DMS153 (cell line): Measurements from ENCODE around the gene TRIM67.
"Not testable (repeated sequence)": the region's sequence is repeated elsewhere in the genome, so short reads cannot be mapped to it uniquely, and the experiment has no call there.

Experiments used
- DNase-seq: peaks from one replicate; lab custom pipeline; 2025; lab: John Stamatoyannopoulos, UW

Gene TRIM67

DNA sequence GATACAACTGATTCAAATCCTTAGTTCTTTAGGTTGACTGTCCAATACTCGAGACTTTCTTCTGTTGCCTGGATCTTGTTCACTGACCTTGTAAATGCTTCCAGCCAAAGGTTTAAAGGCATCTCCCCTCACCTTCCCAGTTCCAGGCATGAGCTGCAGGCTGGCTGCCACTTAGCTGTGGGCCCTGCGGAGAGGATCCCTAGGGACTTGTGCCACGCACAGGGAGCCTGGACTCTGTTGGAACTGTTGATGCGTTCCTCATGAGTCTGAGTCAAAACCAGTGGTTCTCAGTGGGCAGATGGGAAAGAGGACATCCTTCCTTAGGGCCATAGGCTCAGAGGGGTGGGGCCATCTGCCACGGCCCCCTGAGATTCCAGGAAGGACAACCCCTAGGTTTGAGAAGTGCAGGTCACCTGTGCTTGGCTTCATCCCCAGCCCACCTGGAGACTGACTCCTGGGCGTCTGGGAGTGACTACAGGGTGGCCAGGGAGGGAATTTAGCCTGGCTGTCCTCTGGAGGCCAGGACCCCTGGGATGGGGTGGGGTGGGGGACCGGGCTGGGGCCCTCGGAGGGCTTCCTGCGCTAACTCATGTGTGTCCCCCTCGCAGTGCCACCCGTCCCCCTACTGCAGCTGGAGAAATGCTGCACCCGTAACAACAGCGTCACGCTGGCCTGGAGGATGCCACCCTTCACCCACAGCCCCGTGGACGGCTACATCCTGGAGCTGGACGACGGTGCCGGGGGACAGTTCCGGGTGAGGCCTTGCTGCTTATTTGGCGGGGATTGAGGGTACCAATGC lies 41.6 kb downstream of the TRIM67 start:
- no peak for DNase-seq

- DNase-seq, result no peak
These were observed 45.0 kb downstream of the TRIM67 start for GRCh38 chr1:231206856-231207255.

- DNase-seq, result no peak
These were observed 45.6 kb downstream of the TRIM67 start for GRCh38 chr1:231207437-231207836.

- DNase-seq, result no peak
These were observed 47.1 kb downstream of the TRIM67 start for GRCh38 chr1:231208980-231209379.

GRCh38 chr1:231209531-231209930 lies 47.7 kb downstream of the TRIM67 start:
- no peak for DNase-seq

DNA sequence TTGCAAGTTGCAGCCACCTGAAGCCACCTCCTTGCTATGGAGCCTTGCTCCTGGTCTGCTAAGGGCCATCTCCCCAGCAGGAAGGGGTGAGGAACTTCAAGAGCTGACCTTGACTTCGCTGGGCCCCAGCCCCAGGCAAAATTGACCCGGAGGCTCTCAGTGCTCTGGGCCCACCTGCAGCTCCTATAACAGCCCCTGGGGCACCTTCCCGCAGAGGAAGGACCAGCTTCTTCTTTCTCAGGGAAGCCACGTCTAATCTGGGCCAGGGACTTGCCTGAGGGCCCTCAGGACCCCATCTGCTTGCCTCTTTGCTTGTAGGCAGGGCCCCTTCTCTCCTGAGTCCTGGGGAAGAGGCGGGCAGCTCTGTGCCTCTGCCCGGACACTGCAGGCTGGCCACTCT lies 48.3 kb downstream of the TRIM67 start:
- no peak for DNase-seq

DNA sequence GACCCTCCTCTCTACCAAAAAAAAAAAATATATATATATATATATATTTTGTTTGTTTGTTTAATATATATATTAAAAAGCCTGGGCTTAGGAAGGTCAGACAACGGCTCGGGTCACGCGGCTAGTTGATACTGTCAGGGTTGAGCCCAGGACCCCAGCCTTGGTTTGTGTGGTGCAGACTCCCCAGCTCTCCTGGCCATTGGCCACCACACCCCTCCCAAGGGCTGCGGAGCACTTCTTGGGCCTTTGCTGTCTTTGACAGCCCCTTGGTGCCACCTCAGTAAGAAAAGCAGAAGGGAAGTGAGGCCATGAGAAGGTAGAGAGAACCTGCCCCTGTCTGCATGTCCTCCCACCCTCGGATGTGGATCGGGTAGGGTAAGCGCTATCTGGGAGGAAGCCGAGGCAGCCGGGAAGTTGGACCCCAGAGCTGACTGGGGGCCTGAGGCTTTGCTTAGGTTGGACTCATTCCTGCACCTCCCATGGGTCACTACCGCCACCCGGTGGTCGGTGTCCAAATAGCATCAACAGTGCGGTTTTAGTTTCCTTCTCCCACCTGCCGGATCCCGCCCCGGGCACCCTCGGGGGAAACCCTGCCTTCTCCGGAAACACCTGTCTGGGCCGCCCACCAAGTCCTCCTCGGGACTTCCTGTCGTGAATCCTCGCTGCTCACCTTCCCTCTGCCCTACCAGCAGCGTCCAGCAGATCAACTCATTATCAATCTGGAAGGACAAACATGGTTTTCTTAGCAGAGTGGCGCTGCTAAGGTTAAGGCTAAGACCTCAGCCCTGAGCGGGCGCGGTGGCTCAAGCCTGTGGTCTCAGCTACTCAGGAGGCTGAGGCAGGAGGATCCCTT lies 49.4 kb downstream of the TRIM67 start:
- peak; percentile 88 for DNase-seq

DNA sequence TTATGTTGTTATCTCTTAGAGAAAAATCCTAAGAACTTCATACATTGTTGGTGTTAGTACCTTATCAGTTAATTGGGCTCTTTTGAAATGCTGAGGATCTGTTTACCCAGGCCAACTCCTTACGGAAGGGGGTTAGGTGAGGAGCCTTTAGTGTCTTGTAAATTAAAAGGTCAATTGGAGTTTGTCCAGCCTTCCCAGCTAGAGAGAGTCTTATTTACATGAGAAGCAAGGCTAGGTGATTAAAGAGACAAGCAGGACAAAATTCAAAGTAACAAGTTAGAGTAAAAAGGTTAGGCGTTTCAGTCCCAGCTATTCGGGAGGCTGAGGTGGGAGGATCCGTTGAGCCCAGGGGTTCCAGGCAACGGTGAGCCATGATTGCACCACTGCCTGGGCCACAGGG lies 50.4 kb downstream of the TRIM67 start:
- DNase-seq, result not testable (repeated sequence)

- DNase-seq, result no peak
These were observed 52.1 kb downstream of the TRIM67 start for GRCh38 chr1:231213831-231214573.

GRCh38 chr1:231214918-231215680 lies 53.2 kb downstream of the TRIM67 start:
- DNase-seq, result no peak

GRCh38 chr1:231215681-231216385 lies 54.0 kb downstream of the TRIM67 start:
- no peak for DNase-seq

DNA sequence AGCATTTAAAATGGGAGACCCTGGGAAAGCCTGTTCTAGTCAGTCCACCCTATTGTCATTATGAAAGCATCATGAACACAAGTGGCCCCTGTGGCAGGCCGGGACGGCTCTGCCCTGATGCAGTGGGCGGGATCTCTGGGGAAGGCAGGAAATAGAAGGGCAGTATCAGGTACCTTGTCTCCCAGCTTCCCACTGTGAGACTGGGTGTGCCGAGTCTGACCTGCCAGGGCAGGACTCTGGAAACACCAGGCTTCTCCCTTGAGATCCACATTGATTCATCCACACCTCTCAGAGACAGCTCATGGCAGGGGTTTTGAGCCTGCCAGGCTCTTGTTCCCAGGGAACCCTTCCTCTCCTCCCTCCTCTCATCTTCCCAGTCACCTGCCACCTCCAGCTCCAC lies 54.6 kb downstream of the TRIM67 start:
- peak; percentile 90 for DNase-seq

DNA sequence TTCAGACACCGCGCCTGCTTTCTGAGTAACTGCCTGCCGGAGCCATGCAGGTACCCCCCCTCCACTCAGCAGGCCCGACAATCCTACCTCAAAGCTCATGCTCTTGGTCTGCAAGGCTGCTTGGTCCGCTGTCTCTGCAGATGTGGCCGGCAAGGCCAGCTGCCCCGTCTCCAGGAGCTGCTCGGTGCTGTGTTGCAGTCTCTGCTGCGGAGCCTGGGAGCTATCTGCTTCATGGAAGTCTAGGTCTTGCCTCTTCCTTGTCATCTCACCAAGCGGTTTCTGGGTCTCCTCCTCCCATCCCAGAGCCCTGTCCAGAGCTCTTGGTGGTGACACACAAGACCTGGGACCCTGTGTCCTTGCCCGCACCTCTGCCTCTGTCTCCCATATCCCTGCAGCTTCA lies 55.2 kb downstream of the TRIM67 start:
- DNase-seq, result no peak

DNA sequence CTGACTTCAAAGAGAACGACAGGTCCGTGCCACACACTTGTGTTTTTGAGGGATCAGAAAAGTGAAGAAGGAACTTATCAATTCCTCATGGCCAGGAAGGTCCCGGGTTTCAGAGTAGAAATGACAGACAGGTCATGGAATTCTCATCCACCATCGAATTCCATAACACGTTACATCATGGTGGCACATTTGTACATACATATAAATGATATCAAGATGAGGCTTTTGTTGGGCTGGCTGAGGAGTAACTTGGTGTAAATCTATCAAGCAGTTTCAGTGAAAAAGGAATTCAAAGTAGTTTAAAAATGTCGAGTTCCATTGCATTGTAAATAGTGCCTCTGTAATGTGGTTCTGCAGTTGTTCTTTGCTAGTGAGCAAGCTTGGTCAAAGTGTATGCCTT lies 56.2 kb downstream of the TRIM67 start:
- no peak for DNase-seq

GRCh38 chr1:231219422-231220401 lies 57.9 kb downstream of the TRIM67 start:
- no peak for DNase-seq

- no peak for DNase-seq
These were observed 58.9 kb downstream of the TRIM67 start for GRCh38 chr1:231220801-231221200.

DNA sequence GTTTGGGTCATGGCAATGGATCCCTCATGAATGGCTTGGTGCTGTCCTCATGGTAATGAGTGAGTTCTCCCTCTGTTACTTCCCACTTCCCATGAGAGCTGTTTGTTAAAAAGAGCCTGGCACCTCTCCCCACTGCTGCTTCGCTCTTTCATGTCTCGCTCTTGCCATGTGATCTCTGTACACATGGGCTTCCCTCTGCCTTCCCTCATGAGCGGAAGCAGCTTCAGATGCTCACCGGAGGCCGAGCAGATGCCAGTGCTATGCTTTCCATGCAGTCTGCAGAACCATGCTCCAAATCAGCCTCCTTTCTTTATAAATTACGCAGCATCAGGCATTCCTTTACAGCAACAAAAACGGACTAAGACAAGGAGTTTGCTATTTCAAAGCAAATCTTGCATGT lies 64.3 kb downstream of the TRIM67 start:
- DNase-seq, result no peak

DNA sequence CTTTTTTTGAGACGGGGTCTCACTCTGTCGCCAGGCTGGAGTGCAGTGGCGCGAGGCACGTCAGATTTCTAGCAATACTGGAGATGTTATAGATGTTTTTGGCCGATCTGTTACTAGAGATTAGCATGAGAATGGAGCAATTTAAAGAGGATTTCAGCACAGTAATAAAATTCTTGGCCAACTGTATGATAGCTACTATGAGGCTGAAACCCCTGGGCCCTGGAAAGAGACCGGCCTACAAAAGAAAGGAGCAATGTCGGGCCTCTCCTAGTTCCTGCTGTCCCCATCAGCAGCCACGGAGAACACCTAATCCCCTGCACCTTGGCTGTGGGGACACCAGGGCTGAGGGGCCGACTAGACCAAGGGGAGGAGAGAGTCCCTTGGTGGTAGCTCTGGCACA lies 69.7 kb downstream of the TRIM67 start:
- no peak for DNase-seq

- no peak for DNase-seq
These were observed 71.2 kb downstream of the TRIM67 start for GRCh38 chr1:231232870-231233734.
